Left ventricle myocardium inferior (tissue), 1 donor: ENCODE data around the gene PTGES3. TPM values are rescaled to one million over a fixed set of nuclear protein-coding genes. Genes with fewer than 3 reads are reported as not detected.
"Not testable (repeated sequence)": the region's sequence is repeated elsewhere in the genome, so short reads cannot be mapped to it uniquely, and the experiment has no call there.

Source experiments
- DNase-seq: peaks from one replicate; pipeline ENCODE4 v3.0.0-alpha.2; 2020
- H3K27ac ChIP-seq: fragments of 200-600 bp; replicated peaks from 2 replicates; pipeline ENCODE4 v1.8.0; 2021
- H3K27me3 ChIP-seq: fragments of 200-600 bp; 2 replicates; pipeline ENCODE4 v1.8.0; 2021; ENCODE audit warnings: low read depth
- H3K36me3 ChIP-seq: fragments of 200-600 bp; 2 replicates; pipeline ENCODE4 v1.8.0; 2021
- H3K4me1 ChIP-seq: fragments of 200-600 bp; 2 replicates; pipeline ENCODE4 v1.8.0; 2021
- H3K4me3 ChIP-seq: fragments of 200-600 bp; 2 replicates; pipeline ENCODE4 v1.8.0; 2021; ENCODE audit warnings: mild to moderate bottlenecking, moderate library complexity
- H3K9me3 ChIP-seq: fragments of 200-600 bp; replicated peaks from 2 replicates; pipeline ENCODE4 v1.8.0; 2021
- intact Hi-C: fragments of 100-400 bp; cut with micrococcal nuclease; formaldehyde crosslinking; loops from one replicate; pipeline ENCODE4 v1.11.0; 2022
- total RNA-seq: library from RNA; stranded (reverse); fragmentation: NEBNext Ultra II Directional; extraction: Animal tissue kit (Norgen Biotek cat#: 25700); gene quantifications from one replicate; pipeline ENCODE4 v1.2.1, GENCODE V29; 2021
- TF ChIP-seq, protein P1 (sequence below): fragments of 200-600 bp; IDR thresholded peaks from 2 replicates; pipeline ENCODE4 v1.8.0; 2021; ENCODE audit warnings: antibody characterized with exemption, mild to moderate bottlenecking, borderline replicate concordance
- donor health status: DM: no; HTN: yes; CAD: no; lungs with severe emphysema.

Gene PTGES3
- total RNA-seq, 1 donor from 2014 or later: 136 TPM

DNA sequence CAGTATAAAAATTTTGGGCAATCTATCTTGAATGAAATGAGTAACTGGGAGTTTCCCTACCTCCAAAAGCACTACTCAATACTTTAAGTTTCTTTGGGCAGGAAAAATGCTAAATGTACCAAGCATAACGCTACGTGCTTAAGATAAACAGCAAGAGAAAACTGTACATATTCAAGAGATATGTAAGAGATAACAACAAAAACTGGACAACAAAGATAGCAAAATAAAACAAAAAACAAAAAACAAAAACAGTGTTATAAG is 20.0 kb downstream of the PTGES3 start:
- H3K9me3 ChIP-seq: no peaks in the 10 kb centered on the region
- no peak overlapping the region for H3K4me3 ChIP-seq
- peaks cover 45% of the 10 kb centered on the region for H3K4me1 ChIP-seq
- no peaks in the 10 kb centered on the region for H3K27me3 ChIP-seq
- DNase-seq: no peak
- intact Hi-C loops: no loop called here
- TF ChIP-seq, protein P1, sequence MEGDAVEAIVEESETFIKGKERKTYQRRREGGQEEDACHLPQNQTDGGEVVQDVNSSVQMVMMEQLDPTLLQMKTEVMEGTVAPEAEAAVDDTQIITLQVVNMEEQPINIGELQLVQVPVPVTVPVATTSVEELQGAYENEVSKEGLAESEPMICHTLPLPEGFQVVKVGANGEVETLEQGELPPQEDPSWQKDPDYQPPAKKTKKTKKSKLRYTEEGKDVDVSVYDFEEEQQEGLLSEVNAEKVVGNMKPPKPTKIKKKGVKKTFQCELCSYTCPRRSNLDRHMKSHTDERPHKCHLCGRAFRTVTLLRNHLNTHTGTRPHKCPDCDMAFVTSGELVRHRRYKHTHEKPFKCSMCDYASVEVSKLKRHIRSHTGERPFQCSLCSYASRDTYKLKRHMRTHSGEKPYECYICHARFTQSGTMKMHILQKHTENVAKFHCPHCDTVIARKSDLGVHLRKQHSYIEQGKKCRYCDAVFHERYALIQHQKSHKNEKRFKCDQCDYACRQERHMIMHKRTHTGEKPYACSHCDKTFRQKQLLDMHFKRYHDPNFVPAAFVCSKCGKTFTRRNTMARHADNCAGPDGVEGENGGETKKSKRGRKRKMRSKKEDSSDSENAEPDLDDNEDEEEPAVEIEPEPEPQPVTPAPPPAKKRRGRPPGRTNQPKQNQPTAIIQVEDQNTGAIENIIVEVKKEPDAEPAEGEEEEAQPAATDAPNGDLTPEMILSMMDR: no peak
- H3K36me3 ChIP-seq: peaks cover 97% of the 10 kb centered on the region
- no peak overlapping the region for H3K27ac ChIP-seq

DNA sequence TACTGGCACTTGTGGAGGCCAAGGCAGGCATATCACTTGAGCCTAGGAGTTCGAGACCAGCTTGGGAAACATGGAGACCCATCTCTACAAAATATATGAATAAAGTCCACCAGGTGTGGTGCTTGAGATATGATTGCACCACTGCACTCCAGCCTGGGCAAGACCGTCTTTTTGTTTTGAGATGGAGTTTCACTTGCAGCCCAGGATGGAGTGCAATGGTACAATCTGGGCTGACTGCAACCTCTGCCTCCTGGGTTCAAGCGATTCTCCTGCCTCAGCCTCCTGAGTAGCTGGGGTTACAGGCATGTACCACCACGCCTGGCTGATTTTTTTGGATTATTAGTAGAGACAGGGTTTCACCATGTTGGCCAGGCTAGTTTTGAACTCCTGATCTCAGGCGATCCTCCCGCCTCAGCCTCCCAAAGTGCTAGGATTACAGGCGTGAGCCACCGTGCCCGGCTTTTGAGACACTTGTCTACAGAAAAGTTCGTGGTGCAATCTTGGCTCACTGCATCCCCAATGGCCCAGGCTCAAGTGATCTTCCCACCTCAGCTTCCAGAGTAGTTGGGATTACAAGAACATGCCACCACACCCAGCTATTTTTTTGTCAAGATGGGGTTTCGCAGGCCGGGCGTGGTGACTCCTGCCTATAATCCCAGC is 26.0 kb downstream of the PTGES3 start:
- H3K4me3 ChIP-seq: no peak overlapping the region
- H3K36me3 ChIP-seq: peaks cover 50% of the 10 kb centered on the region
- H3K4me1 ChIP-seq: peaks cover 4% of the 10 kb centered on the region
- H3K27ac ChIP-seq: no peak overlapping the region
- TF ChIP-seq, protein P1: no peak
- DNase-seq: no peak
- no peaks in the 10 kb centered on the region for H3K9me3 ChIP-seq
- intact Hi-C loops: no loop called here
- no peaks in the 10 kb centered on the region for H3K27me3 ChIP-seq

DNA sequence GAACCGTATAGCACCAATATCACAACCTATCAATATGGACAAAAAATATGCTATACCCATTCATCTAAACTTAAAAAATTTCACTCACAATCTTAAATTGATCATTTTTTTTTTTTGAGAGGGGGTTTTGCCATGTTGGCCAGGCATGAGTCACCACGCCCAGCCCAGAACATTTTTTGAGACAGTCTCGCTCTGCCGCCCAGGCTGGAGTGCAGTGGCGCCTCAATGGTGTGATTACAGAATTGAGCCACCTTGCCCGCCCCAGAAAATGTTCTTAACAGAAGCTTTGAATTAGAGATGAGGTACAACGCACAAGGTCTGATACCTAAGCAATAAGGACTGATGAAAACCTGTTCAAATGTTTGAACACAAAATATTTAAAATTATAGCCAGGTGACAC is 26.5 kb downstream of the PTGES3 start:
- Histone ChIP-seq H3K4me1 (no peaks in the 10 kb centered on the region), H3K9me3 (no peaks in the 10 kb centered on the region), H3K27me3 (no peaks in the 10 kb centered on the region), H3K4me3 (no peak overlapping the region), H3K36me3 (peaks cover 45% of the 10 kb centered on the region), H3K27ac (no peak overlapping the region)
- DNase-seq: no peak
- intact Hi-C loops: no loop called here
- TF ChIP-seq, protein P1: no peak

DNA sequence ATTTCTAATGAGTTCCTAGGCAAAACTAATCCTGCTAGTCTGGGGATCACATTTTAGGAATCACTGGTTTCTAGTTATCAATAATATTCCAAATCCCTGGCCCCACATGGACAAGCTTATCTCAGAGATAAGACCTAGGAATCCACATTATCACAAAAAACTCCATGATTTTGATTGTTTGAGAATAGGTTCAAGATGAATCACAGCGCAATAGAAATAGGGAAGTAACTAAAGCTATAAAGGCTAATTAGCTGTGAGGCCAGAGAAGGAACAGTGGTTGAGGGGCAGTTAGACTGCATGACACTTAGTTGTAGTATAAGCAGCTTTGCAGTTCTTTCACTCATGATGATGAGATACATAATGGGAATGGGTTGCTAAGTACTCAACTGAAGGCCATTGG is 29.2 kb downstream of the PTGES3 start:
- TF ChIP-seq, protein P1: no peak

DNA sequence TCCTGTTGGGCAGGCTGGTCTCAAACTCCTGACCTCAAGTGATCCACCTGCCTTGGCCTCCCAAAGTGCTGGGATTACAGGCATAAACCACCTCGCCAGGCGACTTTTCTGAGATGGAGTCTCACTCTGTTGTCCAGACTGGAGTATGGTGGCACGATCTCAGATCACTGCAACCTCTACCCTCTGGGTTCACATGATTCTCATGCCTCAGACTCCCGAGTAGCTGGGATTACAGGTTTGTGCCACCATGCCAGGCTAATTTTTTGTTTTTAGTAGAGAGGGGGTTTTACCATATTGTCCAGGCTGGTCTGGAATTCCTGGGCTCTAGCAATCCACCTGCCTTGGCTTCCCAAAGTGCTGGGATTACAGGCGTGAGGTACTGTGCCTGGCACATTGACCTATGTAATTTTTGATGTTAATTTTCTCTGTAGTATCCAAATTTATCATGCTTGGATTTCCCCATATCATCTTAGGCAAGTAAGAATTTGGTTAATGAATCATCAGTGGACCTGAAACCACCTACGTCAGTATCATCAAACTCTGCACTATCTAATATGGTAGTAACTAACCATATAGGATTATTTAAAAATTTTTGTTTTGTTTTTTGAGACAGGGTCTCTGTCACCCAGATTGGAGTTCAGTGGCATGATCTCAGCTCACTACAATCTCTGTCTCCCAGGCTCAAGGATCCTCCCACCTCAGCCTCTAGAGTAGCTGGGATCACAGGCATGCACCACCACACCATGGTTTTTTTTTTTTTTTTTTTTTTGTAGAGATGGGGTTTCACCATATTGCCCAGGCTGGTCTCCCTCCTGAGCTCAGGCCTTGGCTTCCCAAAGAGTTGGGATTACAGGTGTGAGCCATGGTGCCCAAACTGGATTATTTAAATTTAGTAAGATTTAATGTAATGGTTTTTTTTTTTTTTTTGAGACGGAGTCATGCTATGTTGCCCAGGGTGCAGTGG is 30.4 kb downstream of the PTGES3 start:
- intact Hi-C loops: no loop called here
- TF ChIP-seq, protein P1: no peak
- peaks cover 6% of the 10 kb centered on the region for H3K36me3 ChIP-seq
- DNase-seq: no peak
- H3K27me3 ChIP-seq: no peaks in the 10 kb centered on the region
- no peak overlapping the region for H3K4me3 ChIP-seq
- peaks cover 17% of the 10 kb centered on the region for H3K9me3 ChIP-seq
- no peak overlapping the region for H3K27ac ChIP-seq
- H3K4me1 ChIP-seq: no peaks in the 10 kb centered on the region

More for the DNA sequence above, 29.2 kb downstream of the PTGES3 start:
- DNase-seq: no peak
- Histone ChIP-seq H3K9me3 (peaks cover 7% of the 10 kb centered on the region), H3K27ac (no peak overlapping the region), H3K4me3 (no peak overlapping the region), H3K27me3 (no peaks in the 10 kb centered on the region), H3K4me1 (no peaks in the 10 kb centered on the region), H3K36me3 (peaks cover 18% of the 10 kb centered on the region)
- intact Hi-C loops: no loop called here

DNA sequence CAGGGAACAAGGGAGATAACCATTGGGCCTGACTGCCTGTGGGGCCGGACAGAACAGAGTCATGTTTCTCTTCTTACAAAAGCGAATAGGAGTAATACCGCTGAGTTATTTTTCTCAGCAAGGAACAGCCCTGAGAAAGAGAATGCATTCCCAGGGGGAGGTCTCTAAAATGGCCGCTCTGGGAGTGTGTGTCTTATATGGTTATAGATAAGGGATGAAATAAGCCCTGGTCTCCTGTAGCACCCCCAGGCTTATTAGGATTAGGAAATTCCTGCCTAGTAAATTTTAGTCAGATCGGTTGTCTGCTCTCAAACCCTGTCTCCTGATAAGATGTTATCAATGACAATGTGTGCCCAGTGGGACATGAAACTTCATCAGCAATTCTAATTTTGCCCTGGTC is 34.3 kb downstream of the PTGES3 start:
- H3K4me1 ChIP-seq, H3K4me3 ChIP-seq, DNase-seq, H3K27me3 ChIP-seq, H3K27ac ChIP-seq, intact Hi-C loops, H3K36me3 ChIP-seq: not testable (repeated sequence)
- H3K9me3 ChIP-seq: peaks cover 17% of the 10 kb centered on the region

DNA sequence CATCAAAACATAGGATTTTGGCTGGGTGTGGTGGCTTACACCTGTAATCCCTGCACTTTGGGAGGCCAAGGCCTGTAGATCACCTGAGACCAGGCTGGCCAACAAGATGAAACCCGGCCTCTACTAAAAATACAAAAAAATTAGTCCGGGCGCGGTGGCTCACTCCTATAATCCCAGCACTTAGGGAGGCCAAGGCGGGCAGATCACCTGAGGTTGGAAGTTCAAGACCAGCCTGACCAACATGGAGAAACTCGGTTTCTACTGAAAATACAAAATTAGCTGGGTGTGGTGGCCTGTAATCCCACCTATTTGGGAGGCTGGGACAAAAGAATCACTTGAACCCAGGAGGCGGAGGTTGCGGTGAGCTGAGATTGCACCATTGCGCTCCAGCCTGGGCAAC is 40.1 kb downstream of the PTGES3 start:
- H3K9me3 ChIP-seq, H3K27me3 ChIP-seq, DNase-seq, H3K4me3 ChIP-seq, H3K27ac ChIP-seq: not testable (repeated sequence)
- intact Hi-C loops: loop anchor here (10.0 kb wide), 1 partner anchor 77 kb away; the partner anchor contains the start of gene NACA
- Histone ChIP-seq H3K36me3 (peaks cover 21% of the 10 kb centered on the region), H3K4me1 (peaks cover 35% of the 10 kb centered on the region)
